GM21717 (cell line): ENCODE results near the gene ASTN2.

ENCODE experiments used
- ATAC-seq: cut with Tn5 transposase; IDR thresholded peaks from one replicate; pipeline ENCODE4 v1.9.1; 2021; ENCODE audit warnings: mild to moderate bottlenecking, moderate library complexity; ENCODE audit not compliant: unreplicated experiment

Gene ASTN2

DNA sequence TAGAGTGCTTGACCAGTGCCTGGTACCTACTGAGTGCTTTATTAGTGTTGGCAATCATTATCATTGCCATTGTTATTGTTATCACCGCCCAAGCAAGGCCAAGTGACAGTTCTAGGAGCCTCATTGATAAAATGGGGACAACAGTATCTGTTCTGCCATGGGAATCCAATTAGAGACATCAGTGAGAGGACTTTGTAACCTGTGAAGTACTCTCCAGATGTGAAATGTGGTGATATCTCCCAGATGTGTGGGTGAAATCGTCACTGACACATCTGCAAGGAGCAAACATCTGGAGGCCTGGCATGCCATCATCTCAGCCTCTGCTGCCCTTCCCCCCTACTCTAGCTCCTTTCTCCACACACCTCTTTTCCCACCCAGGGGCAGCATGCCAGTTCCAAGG is 1000.5 kb downstream of the ASTN2 start:
- no peak for ATAC-seq

DNA sequence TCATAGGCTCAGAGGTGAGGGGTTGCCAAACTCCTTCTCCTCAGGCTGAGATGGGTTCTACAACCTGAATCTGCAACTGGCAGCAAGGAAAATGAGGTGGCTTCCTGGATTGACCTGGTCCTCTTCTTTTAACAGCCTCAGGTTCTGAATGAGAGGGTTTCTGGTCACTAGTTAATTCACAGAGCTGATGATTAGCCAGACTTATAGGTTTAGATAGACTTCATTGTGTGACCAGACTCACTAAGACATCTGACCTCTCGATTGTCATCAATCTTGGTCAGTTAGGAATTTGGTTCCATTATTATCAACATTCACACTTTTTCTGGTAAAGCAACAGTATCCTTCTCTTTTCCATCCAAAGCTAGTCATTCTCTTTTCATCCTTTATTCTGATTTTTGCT is 1003.4 kb downstream of the ASTN2 start:
- no peak for ATAC-seq

DNA sequence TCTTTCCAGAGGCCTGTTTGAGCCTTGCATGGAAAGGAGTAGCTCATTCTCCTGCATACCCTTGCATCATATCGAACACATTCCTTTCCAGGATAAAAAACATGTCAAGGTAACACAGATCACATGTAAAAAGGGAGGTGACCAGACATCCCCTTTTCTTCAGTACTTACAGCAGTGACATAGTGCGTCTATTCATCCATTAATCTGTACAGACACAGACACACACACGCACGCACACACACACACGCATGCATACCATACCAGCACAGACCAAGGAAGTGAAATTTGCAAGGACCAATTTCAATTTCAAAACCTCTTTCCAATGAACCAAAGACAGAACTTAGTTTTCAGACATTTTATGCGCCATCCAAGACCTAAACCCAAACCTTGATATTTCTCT is 1005.2 kb downstream of the ASTN2 start:
- no peak for ATAC-seq

DNA sequence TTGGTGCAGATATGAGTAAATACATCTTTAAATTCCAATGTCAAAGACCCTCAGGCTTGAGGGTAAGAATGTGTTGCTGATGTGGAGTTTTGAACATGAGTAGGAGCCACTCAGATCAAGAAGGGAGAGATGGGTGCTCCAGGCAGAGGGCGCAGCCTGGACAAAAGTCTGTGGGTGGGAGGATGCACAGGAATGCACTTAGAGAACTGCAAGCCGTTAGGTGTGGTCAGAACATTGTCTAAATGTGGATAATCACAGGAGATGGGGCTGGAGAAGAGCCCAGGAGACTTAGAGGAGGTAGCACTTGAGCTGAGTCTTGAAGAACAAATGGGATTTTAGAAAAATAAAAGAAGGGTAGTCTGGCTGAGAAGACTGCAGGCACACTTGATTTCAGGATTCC is 1005.7 kb downstream of the ASTN2 start:
- no peak for ATAC-seq

DNA sequence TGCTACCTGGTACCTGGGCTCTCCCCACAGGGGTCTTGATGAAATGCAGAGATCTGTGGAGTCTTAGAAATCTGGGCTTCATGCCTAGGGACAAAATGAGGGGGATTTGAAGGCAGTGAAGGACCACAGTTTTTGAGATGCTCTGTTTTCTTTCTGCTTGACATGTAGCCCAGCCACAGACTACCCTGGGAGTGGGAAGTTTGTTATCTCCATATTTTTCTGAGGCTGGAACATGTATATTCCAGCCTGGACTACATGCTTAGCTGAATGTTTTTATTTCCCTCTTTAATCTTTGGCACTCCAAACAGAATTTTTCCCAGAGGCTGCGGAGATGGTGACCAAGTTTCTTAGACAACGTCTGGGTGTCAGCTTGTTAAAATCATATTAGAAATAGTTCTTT is 1008.4 kb downstream of the ASTN2 start:
- no peak for ATAC-seq

DNA sequence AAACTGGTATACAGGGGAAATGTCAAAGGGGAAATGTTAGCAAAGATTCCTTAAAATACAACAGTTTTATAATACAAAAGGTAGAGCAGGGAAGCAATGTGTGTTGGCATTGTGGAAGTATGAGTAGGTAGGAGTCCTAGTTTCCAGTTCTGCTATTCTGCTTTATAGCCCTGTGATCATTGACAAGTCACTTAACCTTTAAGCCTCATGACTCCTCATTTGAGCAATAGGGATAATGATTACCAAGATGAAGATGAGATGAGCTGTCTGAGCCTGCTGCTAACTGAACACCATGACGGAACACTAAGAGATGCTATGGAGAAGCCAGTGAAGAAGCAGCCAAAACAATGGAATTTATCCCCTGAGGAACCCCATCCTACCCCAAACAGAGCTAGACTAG is 1009.5 kb downstream of the ASTN2 start:
- no peak for ATAC-seq

DNA sequence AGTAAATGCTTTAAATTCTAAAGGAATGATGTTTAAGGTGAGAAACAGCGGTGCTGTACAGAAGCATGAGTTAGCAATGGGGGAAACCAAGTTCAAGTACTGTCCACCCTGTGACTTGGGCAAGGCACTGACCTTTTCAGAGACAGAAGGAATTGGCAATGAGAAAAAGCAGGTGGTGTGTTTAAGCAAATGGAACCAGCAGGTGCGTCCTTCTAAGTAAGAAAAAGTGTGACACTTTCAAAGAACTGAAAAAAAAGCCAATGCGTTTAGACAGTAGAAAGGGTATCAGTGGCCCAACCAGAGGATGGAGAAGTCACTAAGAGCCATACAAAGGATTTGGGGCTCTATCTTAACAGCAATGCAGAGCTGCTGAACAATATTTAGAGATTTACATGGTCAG is 1010.6 kb downstream of the ASTN2 start:
- no peak for ATAC-seq

DNA sequence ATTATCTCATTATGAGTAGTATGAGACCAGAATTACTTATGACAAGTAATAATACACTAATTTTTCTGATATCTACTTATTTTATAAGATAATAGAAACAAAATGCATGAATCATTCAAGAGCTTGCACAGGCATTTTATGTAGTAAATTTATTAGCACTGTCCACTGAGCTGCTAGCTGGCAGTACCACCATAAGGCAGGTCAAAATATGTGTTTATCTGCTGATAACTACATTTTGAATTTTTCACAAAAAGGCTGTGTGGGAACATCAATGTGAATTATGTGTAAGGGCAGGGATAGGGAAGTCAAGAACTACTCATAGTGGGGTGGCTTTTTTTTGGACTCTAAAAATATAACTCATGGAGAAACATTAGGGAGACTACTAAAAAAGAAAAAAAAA is 1011.7 kb downstream of the ASTN2 start:
- ATAC-seq, result no peak

DNA sequence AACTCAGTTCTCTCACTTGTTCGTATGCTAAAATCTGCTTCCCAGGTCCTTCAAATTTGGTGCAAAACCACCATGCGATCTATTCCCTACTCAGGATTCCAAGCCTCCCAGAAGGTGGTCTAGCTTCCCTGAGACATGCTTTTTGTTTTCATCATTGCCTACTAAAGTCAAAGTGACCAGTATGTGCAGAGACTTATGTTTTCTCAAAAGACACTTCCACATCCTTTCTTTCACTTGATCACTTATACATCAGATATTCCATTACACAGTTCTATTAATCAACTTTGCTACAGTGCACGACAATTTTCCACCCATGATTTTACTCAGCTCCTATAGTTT is 1019.2 kb downstream of the ASTN2 start:
- ATAC-seq, result no peak

DNA sequence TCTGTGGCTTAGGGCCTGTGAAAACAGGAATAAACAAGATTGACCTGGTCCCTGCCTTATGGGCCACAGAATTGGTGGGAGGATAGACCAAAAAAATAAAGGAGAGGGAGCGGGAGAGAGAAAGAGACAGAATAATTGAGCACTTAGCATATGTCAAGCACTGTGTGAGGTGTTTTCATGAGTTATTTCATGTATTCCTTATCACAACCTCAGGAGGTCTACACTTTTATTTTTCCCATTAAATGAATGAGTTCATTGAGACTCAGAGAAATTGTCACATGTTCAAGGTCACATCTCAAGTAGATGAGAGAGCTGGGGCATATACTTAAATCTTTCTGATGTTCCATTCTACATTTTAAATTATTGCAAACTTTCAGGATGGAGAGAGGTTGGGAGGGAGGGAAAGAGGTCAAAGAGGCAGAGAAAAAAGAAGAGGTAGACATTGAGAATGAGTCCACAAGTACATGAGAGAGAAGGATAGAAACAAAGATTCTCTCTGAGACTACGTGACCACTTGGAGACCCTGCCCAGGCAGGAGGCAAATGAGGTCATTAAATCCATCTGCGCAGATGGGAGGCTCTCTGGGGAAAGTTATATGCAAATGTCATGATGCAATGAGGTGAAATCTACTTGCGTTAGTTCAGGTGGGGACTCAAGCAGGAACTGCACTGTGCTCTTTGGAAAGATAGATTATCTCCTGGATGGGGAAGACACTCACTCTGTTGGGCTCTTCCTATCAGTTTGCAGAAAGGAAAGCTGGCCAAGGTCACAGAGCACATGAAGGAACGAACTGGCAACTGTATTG is 1019.8 kb downstream of the ASTN2 start:
- ATAC-seq, result no peak

DNA sequence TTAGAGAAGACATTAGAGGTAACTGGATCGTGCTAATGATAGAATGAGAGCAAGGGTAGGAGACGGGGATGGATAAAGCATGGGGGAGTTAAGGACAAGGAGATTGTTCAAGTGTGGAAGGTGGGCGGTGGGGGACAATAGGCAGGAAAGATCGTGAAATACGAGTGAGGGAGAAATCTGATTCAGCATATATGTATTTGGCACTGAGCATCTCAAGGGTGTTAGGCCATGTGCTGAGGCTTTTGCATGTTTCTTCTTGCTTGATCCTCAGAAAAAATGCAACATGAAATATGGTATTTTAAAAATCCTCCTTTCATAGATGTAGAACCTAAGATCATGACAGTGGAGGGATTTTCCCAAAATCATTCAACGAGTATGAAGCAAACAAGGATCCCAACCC is 1020.8 kb downstream of the ASTN2 start:
- ATAC-seq, result no peak

DNA sequence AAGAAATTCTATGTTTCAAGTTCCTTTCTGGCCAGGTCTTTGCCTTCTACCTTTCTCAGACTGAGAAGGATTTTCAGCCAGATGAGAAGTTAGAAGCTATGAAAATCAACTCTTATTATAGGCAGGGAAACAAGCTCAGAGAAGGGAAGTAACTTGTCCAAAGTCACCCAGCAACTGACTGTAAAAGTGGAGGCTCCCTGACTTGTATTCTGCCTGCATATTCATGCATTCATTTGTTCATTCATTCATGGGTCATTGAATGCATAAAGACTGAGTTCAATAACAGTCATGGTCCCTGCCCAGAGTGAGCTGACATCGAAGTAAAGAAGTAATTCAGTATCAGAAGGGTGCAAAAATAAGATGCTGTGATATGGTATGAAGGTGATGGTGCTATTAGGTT is 1021.7 kb downstream of the ASTN2 start:
- no peak for ATAC-seq

DNA sequence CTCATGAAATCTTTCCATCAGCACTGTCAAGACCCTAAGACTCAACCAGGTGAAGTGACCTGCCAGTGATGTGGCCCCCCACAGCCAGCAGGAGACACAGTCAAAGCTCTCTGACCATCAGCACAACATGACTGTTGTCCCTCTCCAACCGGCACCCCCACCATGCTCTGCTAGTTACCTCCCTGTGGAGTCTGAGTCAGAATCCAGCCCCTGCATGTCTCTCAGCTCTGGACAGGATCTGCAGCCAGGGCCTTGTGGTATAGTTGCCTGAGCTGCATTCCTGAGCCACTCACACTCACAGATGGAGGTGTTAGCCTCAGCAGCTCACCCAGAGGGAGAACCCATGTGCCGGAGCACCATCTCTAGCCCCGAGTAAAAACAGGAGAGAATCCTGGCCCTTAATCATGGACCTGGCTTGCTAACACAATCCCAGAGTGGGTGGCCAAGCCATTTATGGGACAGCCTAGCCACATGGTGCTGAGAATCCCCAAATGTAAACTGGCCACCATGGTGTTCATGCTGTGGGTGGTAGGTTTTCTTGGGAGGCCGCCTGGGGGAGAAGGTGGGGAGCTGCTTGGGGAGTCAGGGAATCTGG is 1023.5 kb downstream of the ASTN2 start:
- no peak for ATAC-seq

DNA sequence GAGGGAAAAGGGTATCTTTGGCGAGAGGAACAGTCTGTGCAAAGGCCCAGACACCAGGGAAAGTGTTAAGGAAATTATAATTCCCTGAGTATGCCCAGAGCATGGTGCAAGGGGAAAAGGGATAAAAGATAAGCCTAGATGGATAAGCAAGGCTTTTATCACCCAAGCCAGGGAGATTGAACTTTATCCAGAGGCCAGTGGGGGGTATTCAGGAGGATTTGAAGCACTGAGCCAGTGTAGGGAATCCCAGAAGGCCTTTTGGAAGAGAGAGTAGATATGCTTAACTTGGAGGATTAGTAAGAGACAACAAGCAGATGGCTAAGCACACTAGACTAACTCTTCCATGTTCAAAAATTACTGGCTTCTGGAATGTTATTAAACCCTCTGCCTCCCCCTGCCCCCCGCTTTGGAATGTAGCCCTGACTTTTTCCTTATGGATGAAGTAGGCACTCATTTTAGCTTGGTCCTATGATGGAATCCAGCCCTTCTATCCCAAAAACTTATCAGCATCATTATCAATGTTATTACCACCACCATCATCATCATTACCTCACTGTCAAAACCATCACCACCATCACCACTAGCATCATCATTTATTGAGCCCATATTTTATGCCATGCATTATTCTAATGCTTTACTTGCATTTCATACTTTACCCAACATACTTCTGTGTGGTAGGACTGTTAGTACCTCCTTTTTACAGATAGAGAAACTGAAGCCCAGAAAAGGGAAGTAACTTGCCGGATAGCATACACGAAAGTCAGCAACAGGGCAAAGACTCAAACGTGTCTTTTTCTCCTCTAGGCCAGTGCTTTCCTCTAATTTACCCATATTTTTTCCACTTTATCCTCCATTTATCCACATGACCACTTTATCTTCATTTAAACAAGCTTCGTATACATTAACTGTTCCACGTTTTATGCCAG is 1024.3 kb downstream of the ASTN2 start:
- peak; percentile 75 for ATAC-seq

DNA sequence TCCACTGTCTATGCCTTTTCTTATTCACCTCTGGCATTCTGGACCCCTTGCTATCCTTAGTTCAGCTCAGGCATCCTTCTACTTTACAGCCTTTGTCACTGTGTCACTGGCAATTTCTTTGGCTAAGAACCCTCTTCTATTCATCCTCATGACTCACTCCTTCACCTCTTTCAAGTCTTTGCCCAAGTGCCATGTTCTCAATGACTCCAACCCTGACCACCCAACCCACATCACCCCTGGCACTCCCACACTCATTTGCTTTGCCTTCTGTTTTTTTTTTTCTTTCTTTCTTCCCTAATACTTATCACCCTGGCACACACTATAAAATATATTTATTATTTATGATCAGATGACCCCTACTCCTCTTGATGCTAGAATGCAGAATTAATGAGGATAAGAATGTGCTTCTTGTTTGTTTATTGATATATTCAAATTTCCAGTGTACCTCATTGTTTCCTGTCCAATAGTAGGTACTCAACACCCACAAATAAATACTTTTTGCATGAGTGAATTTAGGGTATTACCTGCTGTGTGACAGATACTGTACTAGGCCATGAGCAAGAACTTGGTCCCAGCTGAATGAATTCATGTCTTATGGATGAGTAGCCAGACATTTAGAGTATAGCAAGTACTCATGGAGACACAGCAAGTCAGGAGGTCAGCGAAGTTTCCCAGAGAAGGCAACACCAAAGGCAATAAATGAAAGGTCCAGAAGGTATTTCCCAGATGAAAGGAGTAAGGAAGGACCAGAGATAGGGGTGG is 1025.1 kb downstream of the ASTN2 start:
- ATAC-seq, result no peak

DNA sequence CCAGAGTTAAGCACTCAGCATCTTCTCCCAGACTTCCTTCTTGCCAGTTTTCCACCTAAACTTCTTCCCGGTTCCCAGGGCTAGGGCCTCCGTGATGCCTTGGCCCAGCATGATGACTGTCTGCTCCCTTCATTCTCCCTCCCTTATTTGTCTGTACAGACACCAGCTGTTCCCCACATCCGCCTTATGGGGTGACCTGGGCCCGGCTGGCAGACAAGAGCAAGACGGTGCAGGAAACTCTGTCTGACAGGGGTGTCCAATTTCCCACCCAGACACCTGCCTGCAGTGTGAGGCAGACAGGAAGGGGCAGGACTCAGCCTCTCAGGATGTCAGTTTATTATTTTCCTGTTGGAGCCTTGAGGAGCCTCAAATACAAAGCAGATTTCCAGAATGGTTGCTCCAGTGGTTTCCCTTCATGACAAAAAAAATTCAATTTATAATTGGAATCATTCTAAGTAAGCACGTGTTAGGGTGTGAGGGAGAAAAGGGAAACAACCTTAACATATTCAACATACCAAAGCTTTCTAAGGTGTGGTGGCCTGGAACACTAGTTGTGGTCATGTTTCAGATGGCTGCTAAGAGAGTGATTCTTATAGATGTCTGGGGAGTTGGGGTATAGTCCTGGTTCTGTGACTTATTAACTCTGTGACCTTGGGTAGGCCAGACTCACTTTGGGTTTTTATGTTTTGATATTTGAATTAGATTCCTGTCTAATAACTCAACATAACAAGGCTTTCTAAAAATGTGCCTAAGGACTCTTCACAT is 1026.7 kb downstream of the ASTN2 start:
- no peak for ATAC-seq

DNA sequence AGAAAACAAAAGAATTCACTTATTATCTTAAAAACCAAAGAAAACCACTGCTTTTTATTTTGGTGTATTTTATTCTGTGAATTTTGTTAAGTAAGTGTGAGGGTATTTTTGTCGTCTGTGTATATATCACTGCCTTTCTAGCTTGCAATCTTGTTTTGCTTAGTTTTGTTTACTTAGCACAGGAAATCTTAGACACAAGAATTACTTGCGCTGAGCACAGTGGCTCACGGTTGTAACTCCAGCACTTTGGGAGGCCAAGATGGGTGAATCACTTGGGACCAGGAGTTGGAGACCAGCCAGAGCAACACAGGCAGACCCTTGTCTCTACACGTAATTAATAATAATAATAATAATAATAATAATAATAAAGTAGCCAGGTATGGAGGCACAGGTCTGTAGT is 1030.9 kb downstream of the ASTN2 start:
- ATAC-seq, result no peak

DNA sequence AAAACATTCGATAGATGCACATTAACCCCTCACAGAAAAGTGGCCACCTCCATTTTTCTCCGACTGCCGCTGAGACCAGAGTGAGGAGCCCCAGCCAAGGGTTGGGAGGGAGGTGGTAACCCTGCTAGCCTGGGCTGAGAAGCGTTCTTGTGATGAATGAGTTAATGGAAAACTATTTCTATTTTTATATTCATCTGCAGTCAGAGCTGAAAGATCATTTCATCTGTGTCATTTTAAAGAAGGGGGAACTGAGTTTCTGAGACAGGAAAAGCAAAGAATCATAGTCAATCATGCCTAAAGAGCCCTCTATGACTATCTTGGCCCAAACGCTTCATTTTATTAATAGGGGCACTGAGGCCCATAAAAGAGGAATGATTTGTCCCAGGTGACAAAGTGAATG is 1031.7 kb downstream of the ASTN2 start:
- no peak for ATAC-seq

DNA sequence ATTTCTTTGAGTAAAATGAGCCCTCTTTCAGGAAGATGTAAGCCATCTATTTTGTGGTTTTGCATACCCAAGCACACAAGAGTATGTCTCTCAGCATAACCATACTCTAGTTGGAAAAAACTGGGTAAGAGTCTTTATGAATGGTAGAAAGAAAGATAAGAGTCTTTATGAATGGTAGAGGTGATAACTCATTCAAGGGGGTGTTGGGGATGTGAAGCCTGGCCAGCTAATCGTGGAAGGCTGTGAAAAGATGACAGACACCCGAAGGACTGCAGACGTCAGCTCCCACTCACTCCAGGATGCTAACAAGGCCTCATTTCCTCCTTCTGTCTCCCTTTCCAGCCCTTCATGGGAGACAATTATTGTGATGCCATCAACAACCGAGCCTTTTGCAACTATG is 1032.8 kb downstream of the ASTN2 start:
- ATAC-seq, result no peak

DNA sequence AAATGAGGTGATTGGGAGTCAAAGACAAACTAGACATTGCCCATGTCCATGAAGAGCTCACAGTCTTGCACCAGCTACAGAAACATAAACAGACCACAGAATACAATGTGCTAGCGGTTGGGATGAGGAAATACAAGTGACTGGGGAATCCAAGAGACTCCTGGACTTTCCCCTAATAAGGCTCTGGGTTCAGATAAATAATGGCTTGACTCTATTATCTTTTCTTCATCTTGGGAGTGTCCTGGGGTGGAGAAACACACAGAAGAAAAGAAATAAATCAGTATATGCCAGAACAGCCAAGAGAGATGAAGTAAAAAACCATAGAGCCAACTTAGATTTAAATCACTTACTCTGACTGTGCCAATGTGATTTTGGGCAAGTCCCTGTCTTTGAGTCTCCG is 1033.5 kb downstream of the ASTN2 start:
- no peak for ATAC-seq
